ENCODE data around the gene ABCG8. TPM values are rescaled to one million over a fixed set of nuclear protein-coding genes. Genes with fewer than 3 reads are reported as not detected.

ABCG8 gene
- polyA plus RNA-seq, 5 donors, result 0.41 to 0.70 (median 0.59) TPM

DNA sequence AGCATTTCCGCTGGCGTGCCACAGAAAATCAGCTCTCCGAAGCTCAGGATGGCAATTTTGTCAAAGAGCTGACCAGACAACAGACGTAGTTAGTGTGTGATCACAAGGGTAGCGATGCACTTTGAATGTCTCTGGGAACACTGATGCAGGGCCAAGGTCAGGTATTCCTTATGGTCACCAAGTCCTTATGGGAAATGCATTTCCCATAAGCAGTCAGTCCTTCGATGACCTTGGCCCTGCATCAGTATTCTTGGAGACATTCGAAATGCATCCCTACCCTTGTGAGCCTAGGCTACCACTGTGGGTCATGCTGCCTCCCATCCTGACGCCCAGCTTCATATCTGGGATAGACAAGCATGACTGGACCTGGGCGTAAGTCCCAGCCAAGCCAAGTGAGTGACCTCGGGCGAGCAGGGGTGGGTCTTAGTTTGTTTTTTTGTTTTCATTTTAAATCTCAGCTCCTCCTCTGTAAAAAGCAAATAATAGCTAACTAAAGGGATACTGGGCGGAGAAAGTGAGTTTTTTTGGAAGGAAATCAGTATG is 13.7 kb upstream of the ABCG8 start:
- no peak for DNase-seq

DNA sequence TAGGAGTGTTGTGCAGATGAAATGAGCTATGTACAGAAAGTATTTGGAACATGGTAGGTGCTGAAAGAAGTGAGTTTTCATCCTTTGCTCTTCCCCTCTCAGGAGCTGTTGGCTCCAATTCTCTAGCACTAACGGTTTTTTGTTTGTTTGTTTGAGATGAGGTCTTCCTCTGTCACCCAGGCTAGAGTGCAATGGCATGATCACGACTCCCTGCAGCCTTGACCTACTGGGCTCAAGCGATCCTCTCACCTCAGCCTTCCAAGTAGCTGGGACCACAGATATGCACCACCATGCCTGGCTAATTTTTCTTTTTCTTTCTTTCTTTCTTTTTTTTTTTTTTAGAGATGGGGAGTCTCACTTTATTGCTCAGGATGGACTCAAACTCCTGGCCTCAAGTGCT is 12.9 kb upstream of the ABCG8 start:
- DNase-seq, result no peak

DNA sequence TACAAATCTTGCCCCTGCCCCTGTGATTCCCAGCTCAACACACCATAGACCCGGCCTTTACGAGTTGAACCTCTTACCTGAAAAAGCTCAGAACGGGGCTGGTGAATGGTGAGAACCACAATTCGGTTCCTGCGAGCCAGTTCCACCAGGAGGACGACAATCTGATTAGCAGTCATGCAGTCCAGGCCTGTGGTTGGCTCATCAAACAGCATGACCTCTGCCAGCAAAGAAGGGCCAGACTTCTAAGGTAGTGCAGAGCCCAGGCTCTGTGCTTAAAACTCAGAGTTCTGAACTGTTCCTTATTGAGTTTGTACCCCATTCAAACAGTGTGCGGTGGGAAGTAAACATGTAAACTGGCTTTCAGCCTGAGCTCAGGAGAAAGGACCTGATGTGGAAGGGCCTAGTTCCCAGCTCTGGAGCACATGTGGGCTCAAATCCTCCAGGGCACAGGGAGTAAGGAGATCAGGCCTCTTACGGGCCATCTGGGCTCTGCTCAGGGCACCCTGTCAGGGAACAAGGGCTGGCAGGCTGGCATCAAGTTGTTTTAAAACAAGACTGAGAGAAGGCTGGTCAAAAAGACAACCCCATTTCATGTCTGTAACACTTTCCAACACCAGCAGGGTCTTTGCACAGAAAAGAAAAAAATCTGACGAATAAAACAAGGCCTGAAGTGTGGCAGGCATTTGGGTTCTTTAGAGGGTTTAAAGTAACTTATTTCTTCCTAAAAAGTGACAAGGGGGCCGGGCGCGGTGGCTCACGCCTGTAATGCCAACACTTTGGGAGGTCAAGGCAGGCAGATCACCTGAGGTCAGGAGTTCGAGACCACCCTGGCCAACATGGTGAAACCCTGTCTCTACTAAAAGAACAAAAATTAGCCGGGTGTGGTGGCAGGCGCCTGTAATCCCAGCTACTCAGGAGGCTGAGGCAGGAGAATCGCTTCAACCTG is 12.2 kb upstream of the ABCG8 start:
- no peak for DNase-seq

- DNase-seq, result peak in 1 of 2 donors; percentile 12
Measured at GRCh38 chr2:43831543-43832294, 7.1 kb upstream of the ABCG8 start.

- DNase-seq, result no peak
Measured at GRCh38 chr2:43832457-43832856, 6.3 kb upstream of the ABCG8 start.

GRCh38 chr2:43837033-43837432 is 1.7 kb upstream of the ABCG8 start:
- no peak for DNase-seq

GRCh38 chr2:43837831-43838559 is 776 bp upstream of the ABCG8 start:
- DNase-seq, result no peak

DNA sequence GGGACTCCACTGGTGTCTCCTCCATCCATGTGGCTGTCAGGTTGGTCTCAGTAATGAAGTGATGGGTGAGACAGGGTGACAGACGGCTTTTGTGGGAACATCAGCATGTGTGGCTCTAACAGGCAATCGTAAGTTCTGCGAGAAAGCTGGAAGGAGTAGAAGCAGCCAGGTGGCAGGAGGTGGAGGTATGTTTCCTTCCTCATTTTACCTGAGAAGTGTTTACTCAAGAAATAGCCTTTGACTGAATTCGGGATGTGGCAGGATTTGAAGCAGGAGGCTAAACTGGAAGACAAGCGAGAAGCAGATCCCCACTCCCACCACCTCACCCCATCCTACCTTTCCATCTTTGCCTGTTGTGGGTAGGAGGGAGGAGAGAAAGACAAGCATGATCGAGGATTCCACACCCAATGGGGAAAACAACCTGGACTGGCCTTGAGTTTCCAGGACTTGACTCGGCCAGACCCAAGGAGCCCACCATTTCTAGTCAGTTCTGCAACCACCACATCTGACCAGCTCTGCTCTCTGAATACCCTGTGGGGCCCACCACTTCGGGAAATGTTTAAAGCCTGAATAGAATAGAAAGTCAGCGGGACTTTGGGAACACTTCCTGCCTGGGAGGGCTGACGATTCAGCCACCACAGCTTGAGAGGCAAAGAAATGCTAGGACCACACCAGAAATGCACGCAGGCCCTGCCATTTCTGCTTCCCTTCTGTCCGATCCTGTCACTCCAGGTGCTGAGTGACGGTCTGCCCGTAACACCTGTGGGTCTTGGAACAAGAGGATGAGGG is 1.2 kb downstream of the ABCG8 start:
- no peak for DNase-seq

DNA sequence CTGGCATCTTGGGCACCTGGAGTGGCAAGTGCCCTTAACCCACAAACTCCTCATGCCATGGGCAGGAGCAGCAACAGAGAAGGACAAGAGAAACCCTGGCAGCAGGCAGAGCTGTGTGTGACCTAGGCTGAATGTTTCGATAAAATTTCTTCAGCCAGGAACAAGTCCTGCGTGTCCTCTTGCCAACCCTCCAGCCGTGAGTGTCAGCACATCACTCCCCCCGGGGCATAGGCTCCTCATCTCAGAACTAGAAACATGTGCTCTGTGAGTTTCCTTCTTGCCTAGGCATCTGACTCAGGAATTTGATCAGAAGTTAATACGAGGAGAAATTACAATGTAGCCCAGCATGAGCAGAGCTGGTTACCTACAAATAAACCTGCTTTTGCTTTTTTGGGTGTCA is 2.2 kb downstream of the ABCG8 start:
- no peak for DNase-seq

GRCh38 chr2:43841949-43842865 is 3.4 kb downstream of the ABCG8 start:
- DNase-seq, result no peak

- no peak for DNase-seq
Measured at GRCh38 chr2:43842866-43843226, 4.1 kb downstream of the ABCG8 start.

GRCh38 chr2:43845181-43845580 is 6.4 kb downstream of the ABCG8 start:
- no peak for DNase-seq

DNA sequence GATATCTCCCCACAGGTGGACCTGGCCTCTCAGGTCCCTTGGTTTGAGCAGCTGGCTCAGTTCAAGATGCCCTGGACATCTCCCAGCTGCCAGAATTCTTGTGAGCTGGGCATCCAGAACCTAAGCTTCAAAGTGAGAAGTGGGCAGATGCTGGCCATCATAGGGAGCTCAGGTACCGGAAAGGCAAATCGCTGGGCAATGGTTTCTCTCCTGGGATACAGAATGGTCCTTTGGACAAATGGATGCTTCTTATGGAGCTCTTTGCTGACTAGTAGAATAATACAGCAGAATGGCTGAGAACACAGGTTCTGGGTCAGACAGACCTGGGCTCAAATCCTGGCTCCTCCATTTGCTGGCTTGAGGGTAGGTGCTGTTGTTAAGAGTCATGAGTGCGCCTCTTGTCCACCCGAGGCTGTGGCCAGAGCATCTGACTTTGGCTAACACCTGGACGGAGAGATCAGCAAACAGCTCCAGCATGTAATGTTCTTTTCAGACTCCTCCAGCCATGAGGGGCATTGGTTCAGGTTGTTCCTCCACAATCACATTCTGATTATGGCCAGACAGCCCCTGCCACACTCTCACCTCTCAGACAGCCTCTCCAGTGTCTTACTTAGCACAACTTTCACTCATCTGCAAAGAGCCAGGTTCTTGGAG is 7.5 kb downstream of the ABCG8 start:
- DNase-seq, result no peak

DNA sequence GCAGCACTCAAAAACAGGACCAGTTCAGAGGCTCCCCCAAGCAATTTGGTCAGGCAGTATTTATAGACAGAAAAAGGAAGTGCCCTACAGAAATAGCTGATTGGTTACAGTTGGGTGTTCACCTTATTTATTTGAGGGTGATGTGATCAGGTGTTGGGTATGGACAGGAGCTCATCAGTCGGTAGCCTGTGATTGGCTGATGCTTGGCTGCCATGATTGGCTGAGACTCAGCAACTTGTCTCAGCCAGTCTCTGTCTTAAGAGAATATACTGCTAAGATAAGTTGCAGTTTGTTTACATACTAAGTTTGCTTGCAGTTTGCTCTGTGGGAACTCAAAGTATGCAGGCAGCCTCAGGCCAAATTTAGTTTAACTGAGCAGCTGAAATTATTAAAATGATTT is 9.4 kb downstream of the ABCG8 start:
- DNase-seq, result no peak

DNA sequence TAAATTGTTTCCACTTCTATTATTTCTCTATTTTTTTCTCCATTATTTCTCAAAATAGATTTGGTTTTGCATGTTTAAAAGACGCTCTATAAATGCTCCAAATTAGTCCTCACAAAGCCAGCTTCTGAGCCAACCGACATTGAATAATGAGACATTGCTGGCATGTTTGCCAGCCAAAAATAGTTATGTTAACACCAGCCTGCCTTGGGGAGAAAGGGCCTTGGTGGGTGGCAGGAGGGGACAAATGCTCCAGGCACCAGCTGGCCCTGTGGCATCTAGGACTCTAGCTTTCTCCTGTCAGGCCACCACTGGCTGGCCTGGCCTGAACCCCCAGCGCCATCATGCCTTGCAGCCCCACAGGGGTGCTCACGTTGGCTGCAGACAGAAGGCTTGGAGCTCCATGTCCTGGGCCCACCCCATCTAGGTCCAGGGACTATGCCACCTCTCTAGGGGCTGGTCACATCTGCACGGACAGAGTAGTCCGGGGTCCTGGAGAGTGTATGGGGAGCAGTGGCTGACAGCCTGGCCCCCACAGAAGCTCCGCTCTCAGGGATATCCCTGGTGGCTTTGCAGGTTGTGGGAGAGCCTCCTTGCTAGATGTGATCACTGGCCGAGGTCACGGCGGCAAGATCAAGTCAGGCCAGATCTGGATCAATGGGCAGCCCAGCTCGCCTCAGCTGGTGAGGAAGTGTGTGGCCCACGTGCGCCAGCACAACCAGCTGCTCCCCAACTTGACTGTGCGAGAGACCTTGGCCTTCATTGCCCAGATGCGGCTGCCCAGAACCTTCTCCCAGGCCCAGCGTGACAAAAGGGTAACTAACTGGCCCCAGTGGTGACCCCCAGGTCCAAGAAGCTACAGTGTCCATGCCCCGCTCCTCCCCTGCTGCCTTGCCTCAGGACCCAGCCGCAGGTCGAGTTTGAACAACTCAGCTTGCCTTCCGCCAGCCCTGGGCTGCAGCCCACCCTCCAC is 12.5 kb downstream of the ABCG8 start:
- DNase-seq, result no peak

GRCh38 chr2:43852196-43852730 is 13.5 kb downstream of the ABCG8 start:
- DNase-seq, result no peak

DNA sequence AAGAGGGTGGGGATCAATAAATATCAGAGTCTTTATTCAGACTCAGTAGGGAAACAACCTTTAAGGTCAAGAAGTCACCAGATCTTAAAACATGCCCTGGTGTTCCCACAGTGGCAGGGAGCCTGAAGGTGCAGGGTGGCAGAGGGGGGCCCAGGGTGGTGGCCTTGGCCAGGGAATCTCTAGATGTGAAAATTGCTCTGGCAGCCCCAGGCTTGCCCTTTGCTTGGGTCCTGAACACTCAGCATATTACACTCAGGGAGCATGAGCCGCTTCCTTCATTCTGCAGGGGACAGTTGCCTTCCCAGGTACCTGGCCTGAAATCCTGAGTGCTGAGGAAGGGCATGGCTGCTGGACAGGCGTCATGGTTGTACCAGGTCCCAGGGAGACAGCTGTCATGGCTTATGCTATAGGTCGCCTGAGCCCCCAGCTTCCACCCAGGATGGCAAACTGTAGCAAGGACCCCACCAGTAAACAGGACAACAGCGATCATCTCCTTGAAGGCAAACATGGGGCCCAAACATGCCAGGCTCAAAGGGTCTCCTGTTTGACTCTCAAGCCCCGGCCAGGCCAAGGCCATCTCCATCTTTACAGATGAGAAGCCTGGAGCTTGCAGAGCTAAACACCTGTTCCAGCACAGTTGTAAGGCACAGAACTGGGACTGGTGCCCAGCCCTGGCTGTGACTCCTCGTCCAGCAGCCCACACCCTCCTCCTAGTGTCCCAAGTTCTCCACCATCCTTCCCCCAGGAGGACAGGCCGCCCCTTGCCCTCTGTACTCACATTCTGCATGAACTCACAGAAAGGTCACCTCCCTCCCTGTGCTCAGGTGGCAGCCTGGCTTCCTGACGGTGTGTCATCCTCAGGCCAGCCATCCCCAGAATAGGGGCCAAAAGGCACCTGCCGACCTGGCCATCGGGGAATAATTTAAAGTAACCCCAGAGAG is 14.6 kb downstream of the ABCG8 start:
- DNase-seq, result no peak

All from right lung (tissue), 5 donors.